ENCODE data around the gene STAC.
"Not testable (repeated sequence)": the region's sequence is repeated elsewhere in the genome, so short reads cannot be mapped to it uniquely, and the experiment has no call there.

Gene STAC

DNA sequence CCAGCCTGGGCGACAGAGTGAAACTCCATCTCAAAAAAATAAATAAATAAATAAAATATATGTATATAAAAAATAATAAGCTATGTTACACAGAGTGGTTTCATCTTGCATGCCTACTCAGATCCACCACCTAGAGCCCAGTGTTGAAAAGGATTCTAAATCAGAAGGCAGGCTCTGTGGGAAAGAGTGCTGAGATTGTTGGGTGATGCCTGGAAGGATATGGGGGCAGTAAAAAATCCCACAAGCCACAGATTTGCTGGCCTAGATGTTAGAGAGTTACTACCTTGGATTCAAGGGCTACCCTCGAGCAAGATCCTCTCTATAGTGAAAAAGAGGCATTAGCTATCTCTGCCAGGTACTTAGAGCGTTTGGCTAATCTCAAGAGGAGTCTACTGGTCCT is 144.3 kb downstream of the STAC start:
- DNase-seq: no peak

DNA sequence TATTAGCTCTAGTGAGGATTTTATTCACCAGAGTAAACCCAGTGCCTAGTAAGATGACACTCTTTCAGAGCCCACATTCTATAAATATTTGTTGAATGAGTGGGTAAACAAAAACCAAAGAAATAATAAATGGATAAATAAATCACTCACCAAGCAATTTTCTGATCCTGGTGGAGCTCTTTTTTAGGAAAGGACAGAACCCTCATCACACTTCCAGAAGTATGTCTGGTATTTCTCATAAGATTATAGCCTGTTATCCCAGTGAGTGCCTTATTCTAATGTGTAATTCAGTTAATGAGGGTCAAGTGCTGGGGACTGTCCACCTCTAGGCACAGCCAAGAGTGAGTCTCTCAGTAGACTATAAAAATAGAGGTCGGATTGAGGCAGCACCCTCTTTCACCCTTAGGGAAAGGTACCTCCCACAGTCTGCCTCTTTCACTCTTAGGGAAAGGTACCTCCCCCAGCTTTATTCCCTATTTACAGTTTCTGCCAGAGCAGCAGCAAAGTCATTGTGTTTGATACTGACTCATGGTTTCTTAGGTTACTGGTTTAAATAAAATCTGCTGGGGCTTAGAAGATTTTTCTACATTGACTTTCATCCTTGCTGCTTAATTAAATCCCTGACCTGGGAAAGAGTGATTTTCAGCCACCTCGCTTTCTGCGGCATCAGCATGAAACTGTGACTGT is 145.0 kb downstream of the STAC start:
- DNase-seq: no peak

DNA sequence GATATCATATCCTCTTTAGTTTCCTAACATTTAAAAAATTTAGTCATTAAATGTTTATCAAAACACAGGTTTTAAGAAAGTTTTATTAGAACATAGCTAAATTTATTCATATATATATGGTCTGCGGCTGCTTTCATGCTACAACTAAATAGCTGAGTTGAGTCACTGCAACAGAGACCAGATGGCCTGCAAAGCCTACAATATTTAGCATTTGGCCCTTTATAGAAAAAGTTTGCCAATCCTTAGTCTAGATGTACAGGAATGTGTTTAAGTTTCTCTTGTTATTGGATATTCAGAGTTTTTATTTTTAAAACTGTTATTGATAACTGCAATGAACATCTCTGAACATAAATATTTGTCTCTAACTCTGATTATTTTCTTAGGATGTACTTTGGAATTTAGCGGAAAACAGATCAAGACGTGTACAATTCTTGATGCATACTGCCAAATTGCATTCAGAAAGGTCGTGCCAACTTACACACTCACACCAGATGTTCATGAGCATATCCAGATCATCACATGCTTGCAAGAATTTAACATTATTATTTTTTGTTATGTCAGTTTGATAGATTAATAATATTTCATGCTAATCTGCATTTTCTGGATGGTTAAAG is 157.9 kb downstream of the STAC start:
- no peak for DNase-seq

DNA sequence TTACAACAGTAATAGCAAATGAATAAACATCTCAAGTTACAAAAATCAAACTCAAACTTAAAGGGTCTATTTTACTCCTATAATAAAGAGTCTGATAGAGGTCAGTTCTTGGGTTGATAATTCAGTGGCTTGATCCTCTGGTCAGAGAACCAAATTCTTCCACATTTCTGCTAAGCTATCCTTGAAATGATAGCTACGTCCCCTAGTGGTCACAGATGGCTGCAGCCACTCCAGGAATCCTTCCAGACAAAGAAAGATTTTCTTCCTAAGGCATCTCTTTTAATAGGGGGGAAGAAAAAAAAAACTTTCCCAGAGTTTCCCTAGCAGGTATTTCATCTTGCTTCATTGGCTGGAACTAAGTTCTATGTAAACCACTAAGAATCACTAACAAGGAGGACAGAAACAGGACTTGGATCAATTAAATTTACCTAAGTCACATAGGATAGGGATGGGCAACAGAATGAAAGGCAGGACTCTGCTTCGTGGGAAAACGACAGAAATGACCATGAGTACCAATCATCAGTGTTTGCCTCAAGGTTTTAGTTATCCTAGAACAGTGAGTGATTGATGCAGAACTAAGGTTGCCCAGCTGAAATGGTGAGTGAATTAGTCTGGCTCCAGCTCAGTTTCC is 160.7 kb downstream of the STAC start:
- no peak for DNase-seq

- DNase-seq: no peak
Measured at GRCh38 chr3:36542186-36542585, 161.9 kb downstream of the STAC start.

DNA sequence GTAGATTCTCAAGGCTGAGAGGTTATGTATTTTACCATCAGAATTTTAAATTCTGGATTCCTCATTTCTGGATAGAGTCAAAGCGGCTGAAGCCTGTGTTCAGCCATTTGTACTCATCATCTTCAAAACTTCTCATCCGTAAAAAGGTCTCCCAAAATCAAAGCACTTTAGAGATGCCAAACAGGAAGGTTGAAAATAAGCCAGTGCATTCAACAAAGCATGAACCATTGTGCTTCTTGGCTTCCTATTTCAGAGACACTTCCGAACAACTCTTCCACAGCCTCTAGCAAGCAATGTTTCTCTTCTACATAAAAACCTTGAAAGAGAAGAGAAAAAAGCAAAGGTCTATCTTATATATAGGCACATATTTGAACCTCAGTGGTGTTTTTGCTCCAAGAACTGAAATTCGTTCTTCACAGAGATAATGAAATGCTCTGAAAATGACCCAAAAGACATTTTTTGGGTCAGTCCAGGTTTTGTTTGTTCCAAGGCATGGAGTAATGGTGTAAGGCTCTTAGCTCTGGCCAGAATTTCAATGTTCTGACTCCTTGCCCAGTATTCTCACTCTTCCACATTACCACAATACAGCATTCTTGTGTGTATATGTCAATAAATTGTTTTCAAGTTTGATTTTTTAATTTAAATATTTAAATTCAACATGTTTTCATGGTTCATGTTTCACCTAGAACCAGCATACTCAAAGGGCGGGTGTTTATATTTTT is 163.1 kb downstream of the STAC start:
- no peak for DNase-seq

GRCh38 chr3:36546226-36546625 is 165.9 kb downstream of the STAC start:
- DNase-seq: no peak

- DNase-seq: no peak
Measured at GRCh38 chr3:36548712-36549111, 168.4 kb downstream of the STAC start.

GRCh38 chr3:36557021-36557707 is 176.9 kb downstream of the STAC start:
- no peak for DNase-seq

GRCh38 chr3:36557708-36558421 is 177.6 kb downstream of the STAC start:
- no peak for DNase-seq

GRCh38 chr3:36558961-36559360 is 178.7 kb downstream of the STAC start:
- no peak for DNase-seq

DNA sequence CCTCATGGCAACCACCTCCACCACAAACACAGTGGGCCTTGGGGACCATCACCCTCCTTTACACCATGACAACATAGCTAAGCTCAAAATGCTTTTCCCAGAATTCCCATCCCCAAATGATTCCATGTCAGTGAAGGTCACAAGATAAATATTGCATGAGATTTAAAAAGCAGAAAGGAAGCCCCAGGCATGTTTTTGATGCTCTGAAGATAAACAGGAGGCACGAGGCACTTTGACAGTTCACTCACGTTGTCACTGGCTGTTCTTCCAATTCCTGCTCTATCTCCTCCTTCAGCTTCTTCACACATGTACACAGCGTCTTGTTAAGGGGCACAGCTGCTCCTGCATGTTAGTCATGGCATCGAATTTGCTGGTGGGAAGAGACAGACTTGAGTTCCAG is 180.4 kb downstream of the STAC start:
- no peak for DNase-seq

- no peak for DNase-seq
Measured at GRCh38 chr3:36561601-36562000, 181.3 kb downstream of the STAC start.

GRCh38 chr3:36562945-36563344 is 182.6 kb downstream of the STAC start:
- no peak for DNase-seq

DNA sequence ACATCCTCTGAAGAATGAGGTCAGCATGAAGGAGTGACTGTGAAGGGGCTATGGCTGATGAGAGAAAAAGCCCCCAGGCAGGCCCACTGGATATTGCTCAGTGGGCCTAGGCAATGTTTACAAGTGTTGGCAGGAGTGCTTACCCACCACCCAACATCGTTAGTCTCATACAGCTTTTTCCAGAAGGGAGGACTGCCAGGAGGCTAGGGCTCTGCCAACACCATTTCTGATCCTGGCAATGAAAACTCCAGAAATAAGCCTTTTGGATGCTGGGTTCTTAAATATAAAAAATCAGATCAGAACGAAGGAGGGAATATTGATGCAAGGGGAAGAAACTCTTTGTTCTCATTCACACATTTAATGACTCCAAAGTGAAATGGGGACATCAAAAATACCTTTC is 194.9 kb downstream of the STAC start:
- no peak for DNase-seq

DNA sequence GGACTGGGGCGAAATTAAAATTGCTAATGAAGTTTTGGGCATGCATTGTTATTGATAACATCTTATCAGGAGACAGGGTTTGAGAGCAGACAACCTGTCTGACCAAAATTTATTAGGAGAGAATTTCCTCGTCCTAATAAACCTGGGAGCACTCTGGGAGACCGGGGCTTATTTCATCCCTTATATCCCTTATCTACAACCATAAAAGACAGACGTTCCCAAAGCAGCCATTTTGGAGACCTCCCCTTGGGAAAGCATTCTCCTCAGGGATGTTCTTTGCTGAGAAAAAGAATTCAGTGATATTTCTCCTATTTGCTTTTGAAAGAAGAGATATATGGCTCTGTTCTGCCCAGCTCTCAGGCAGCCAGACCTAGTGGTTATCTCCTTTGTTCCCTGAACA is 198.1 kb downstream of the STAC start:
- DNase-seq: not testable (repeated sequence)

DNA sequence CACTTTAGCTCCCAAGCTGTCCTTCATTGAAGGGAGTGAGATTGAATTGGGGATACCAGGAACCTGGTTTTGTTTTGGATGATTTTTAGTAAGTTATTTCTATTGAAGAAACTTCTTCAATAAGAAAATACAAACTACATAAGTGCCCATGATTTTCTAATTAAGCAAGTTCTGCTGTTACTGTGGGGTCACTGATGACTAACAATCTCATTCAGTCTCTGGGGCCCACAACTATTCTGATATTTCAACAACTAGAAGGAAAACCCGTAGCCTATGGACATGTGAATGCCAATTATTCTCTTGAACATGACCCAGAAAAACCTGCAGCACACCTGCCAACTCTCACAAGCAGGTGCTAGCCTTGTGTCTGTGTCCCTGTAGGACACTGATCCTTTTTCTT is 199.4 kb downstream of the STAC start:
- no peak for DNase-seq

GRCh38 chr3:36580716-36581115 is 200.4 kb downstream of the STAC start:
- DNase-seq: no peak

DNA sequence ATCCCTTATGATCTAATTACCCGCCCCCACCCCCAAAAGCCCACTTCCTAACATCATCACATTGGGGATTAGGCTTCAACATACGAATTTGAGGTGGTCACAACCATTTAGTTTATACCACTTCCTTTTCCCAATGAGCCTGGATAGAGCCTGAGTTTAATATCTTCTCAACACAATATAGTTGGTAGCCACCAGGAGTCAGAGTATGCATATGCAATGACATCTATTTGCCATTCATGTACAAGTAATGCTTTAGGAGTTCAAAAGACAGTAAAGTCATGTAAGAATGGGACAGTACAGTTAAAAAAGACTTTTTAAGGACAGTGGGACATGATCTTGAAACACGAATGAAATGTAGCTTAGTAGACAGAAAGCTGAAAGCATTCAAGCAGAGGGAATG is 211.7 kb downstream of the STAC start:
- no peak for DNase-seq

DNA sequence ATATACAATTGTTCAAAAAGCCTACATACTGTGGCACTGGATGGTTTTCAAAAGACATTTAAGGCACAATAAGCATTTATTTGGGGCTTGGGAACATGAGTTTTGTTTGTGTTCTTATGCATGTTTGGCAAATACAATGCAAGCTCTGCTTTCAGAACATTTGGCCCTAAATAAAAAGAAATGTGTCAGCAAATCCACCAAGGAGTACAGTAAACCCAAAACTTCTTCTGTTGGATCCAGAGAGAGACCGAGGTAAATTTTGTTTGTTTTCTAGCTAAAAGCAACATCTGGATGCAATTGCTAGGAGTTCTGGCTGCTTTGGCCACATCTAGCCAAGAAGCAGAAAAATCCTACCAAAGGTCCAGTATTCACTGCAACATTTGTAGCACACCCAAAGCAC is 215.2 kb downstream of the STAC start:
- no peak for DNase-seq

DNA sequence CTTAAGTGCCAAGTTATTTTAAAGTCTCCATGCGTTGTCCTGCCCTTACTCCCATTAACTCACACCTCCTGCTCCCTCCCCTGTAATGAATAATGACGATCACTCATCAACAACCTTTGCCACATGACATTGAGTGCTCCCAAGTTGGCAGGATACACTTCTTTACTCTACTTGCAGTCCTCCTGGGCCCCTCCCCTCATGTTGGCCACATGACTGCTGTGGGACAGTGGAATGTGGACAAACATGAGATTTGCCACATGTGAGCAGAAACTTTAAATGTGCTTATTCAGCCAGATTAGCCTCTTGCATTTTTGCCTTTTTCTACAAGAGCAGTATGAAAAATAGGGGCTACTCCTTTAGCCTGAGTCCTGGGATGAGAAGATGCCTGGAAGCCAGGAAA is 216.1 kb downstream of the STAC start:
- no peak for DNase-seq

DNA sequence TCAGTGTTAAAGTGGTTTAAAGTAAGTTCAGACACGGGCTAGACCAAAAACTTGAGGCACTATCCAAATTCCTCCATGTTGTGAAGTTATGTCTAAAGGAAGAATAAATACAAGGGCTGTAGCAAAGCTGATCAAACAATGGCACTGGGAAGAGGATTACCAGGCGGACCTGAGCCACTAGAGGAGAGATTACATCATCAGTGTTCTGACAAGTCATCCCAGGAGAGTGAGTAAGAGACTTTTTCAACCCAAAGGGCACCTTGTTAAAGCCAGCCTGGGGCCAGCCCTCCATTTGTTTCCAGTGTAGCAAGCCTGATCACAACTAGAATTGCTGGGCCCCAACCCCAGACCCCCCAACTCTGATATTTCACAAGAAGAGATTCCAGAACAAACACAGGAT is 217.1 kb downstream of the STAC start:
- DNase-seq: no peak
